HG02623 (cell line): ENCODE results near the gene ZMYM2.

ENCODE experiments used
- ATAC-seq: cut with Tn5 transposase; IDR thresholded peaks from one replicate; pipeline ENCODE4 v1.9.1; 2021; ENCODE audit warnings: moderate library complexity; ENCODE audit not compliant: unreplicated experiment

The ZMYM2 gene

GRCh38 chr13:20102525-20103180, 144.1 kb downstream of the ZMYM2 start:
- ATAC-seq: no peak

- no peak for ATAC-seq
Observed at GRCh38 chr13:20105161-20105689, 146.7 kb downstream of the ZMYM2 start.

DNA sequence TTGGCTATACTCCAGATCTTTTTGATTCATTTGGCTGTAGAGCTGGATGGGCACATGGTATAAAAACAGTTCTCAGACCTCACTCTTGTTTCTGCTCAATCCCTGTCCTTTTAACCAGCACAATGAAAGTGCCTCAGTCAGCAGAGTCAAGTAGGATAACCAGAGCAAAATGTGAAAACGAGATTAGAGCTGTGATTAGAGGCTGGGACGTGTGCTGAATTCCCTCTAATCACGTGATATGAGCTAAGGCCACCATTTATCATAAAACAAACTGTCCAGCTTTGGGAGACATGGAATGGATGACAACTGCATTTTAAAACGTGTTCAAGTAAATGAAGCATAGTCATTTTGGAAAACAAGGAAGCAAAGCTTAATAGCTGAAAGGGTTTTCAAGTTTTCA, 148.2 kb downstream of the ZMYM2 start:
- ATAC-seq: no peak

DNA sequence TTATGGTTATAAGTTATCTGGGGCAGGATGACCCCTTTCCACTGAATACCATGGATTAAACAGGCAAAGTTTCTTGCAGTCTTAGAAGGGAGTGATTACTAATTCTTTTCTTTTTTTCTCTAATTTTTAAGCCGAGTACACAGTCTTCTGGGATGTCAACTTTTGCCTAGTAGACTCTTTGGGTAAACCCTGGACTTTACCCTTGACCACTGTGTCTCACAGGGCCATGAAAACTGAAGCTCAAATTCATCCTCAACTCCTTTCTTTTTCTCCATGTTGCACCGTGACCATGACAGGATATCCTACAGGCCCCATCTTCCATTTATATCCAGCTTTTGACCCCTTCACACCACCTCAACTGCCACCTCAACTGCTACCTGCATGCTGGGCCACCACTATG, 150.5 kb downstream of the ZMYM2 start:
- no peak for ATAC-seq

GRCh38 chr13:20114066-20114610, 155.6 kb downstream of the ZMYM2 start:
- ATAC-seq: no peak

- ATAC-seq: no peak
Observed at GRCh38 chr13:20116213-20116612, 157.7 kb downstream of the ZMYM2 start.

DNA sequence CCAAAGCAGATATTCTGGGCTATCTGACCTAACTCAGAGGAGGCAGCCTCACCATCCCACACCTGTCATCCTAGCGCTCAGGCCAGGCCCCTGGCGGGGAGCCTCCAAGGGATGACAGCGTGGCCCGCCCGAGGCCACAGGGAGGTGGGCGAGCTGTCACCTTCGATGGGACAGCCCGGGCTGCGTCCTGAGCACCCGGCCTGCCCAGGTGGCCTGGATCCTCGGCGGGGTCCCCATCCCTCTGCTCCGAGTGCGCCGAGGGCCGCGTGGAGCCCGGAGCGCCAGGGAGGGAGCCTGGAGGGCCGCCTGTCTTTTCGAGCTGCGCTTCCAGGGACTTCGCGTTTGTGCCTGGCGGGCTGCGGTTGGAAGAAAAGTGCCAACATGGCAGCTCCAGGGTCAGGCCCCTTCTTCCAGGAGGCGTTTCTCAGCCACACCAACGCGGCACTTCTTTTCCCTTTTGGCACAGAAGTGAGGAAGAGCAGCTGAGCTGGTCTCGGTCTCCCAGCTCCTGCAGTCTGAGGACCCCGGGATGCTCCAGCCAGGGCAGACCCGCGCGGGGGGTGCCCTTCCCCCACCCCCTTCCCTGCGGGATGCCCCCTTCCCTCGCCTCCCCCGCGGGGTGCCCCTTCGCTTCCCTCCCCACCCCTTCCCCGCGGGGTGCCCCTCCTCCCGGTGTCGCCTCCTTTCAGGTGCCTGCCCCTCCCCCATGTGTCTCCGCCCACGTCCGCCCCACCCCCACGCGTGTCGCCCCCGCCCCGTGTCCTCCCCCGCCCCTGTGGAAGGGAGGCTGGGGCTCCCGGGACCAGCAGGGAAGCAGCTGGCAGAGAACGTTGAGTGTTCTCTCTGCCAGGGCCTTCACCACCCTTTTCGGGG, 160.0 kb downstream of the ZMYM2 start:
- ATAC-seq: no peak

GRCh38 chr13:20119960-20120359, 161.4 kb downstream of the ZMYM2 start:
- no peak for ATAC-seq

- no peak for ATAC-seq
Observed at GRCh38 chr13:20121159-20121525, 162.6 kb downstream of the ZMYM2 start.

- no peak for ATAC-seq
Observed at GRCh38 chr13:20124303-20124702, 165.8 kb downstream of the ZMYM2 start.

DNA sequence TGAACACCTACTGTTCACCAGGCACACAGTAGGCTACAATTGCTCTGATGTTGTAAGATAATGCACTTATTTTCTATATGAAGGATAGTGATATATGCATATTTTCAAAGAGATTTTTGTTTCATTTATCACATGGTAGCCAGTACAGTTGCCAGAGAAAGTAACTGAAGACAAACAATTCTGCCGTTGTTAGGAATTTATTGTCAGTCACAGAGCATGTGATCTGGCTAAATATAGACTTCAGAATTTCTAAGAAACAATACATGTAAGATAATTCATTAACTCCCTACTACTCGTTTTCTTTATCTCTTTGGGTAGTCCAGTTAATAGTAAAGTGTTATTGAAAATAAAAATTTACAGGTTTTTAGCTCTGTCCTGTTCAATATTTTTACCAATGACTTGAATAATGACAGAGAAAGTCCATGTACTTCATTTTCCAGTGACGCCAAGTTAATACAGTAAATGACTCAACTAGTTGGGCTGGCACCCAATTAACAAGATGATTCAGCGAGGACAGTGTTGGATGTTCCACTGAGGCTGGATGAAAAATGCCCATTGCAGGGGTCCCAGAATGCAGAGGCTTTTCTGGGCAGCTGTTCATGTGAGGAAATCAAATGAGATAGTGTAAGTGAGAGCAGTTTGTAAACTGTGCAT, 166.7 kb downstream of the ZMYM2 start:
- ATAC-seq: no peak

GRCh38 chr13:20125783-20126165, 167.2 kb downstream of the ZMYM2 start:
- ATAC-seq: no peak

DNA sequence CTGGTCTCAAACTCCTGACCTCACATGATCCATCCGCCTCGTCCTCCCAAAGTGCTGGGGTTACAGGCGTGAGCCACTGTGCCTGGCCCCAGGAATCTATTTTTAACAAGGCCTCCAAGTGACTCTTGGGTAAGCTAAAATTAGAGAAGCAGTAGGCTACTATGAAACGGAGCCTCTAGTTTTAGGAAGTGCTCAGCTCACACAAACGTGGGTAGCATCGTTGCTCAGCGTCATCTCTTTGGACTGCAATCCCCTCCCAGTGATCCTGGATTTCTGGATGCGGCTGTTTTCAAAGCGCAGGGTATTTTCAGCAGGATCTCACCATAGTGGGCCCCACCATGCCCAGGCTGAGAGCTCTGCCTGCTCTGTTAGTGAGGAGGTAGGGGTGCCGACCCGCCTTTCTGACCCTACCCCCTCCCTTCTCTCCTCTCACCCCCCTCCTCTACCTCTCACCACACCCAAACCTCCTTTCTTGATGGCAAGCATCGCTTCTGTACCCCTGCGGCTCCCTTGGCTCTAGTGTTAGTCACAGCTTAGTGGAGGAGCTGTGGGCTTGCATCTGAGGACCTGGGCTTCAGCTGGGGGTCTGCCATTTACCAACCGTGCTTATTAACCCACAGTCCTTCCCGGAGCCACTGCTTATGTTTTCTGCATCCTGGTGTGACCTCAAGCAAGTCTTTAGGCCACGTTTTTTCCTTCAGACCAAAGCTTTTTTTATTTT, 168.2 kb downstream of the ZMYM2 start:
- ATAC-seq: no peak

DNA sequence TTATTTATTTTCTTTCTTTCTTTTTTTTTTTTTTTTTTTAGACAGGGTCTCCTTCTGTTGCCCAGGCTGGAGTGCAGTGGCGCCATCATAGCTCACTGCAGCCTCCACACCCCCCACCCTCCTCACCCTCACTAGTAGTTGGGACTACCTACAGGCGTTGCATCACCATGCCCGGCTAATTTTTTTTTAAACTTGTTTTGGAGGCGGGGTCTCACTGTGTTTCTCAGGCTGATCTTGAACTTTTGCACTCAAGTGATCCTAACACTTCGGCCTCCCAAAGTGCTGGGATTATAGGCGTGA, 168.7 kb downstream of the ZMYM2 start:
- ATAC-seq: no peak

GRCh38 chr13:20127562-20128458, 169.3 kb downstream of the ZMYM2 start:
- ATAC-seq: peak; percentile 74

- no peak for ATAC-seq
Observed at GRCh38 chr13:20128459-20128931, 170.0 kb downstream of the ZMYM2 start.

GRCh38 chr13:20129076-20129475, 170.5 kb downstream of the ZMYM2 start:
- no peak for ATAC-seq

GRCh38 chr13:20130012-20130411, 171.5 kb downstream of the ZMYM2 start:
- ATAC-seq: no peak

- ATAC-seq: no peak
Observed at GRCh38 chr13:20130652-20131051, 172.1 kb downstream of the ZMYM2 start.
